GM19438 (cell line): ENCODE results near the gene SECISBP2.

Experiments
- ATAC-seq: cut with Tn5 transposase; IDR thresholded peaks from one replicate; pipeline ENCODE4 v1.9.1; 2021; ENCODE audit warnings: low read depth; ENCODE audit not compliant: unreplicated experiment

The SECISBP2 gene

GRCh38 chr9:89398621-89399020 lies 80.3 kb downstream of the SECISBP2 start:
- ATAC-seq: no peak

- ATAC-seq: peak; percentile 72
These were observed 82.3 kb downstream of the SECISBP2 start for GRCh38 chr9:89400403-89401116.

- no peak for ATAC-seq
These were observed 84.6 kb downstream of the SECISBP2 start for GRCh38 chr9:89402695-89403427.

GRCh38 chr9:89404074-89404473 lies 85.8 kb downstream of the SECISBP2 start:
- no peak for ATAC-seq

- ATAC-seq: peak; percentile 52
These were observed 87.5 kb downstream of the SECISBP2 start for GRCh38 chr9:89405826-89406225.

GRCh38 chr9:89407070-89407469 lies 88.8 kb downstream of the SECISBP2 start:
- ATAC-seq: no peak

- ATAC-seq: no peak
These were observed 90.4 kb downstream of the SECISBP2 start for GRCh38 chr9:89408628-89409101.
